GM18907 (cell line): Measurements from ENCODE around the gene EPB41L4B.
"Not testable (repeated sequence)": the region's sequence is repeated elsewhere in the genome, so short reads cannot be mapped to it uniquely, and the experiment has no call there.

ENCODE experiments used
- ATAC-seq: cut with Tn5 transposase; IDR thresholded peaks from one replicate; pipeline ENCODE4 v1.9.1; 2021; ENCODE audit warnings: mild to moderate bottlenecking, moderate library complexity; ENCODE audit not compliant: unreplicated experiment

The EPB41L4B gene

GRCh38 chr9:109247228-109247627 lies 73.6 kb downstream of the EPB41L4B start:
- no peak for ATAC-seq

DNA sequence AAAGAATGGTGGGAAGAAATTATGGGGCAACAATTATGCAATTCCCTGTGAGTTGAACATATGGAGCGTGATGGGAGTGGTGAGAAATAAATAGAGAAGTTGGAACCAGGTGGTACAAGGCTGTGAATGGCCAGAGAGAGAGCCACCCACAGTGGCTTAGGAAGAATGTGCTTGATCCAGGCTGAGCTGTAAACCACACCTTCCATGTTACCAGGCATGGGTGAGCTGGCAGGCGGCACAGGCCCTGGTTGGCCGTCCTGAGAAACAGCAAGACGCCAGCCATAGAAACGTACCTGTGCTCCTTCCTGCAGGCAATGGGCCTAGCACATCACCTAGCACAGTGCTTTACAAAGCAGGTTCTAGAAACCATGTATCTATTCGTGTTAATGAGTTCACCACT lies 74.3 kb downstream of the EPB41L4B start:
- no peak for ATAC-seq

- ATAC-seq = no peak
Measured at GRCh38 chr9:109245310-109245897, 75.5 kb downstream of the EPB41L4B start.

DNA sequence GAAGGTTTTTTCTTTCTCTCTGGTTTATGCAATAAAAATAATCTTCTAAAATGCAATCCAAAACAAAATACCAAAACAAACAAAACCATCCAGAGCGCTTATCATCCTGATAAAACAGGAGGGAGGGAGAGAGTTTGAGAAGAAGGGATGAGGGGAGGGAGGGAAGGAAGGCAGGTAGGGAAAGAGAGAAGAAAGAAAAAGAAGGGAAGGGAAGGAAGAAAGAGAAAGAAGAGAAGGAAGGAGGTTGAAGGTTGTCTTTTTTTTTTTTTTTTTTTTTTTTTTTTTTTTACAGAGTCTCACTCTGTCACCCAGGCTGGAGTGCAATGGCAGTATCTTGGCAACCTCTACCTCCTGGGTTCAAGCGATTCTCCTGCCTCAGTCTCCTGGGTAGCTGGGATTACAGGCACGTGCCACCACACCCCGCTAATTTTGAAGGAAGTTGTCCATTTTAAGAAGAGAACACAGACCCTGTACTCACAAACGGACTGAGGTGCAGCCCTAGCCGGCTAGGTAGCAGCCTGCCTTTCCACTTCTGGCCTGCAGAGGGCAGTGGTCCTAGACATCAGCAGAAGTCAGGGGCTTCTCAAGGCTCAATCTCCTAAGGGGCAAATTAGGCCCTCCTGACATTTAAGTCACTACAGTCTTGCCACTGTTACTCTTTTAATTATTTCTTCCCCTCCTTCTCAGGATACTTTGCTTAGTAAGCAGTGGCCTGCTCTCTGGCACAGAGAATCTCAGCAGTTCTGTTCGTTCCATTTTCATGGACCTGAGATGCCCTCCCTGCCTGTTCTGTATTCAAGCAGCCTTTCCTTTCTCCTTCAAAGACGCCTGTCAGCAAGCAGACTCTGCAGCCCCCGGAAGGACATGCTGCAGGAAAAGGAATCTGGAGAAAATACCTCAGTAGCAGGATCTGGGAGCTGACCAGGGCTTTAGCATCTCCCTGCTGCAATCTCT lies 76.4 kb downstream of the EPB41L4B start:
- peak; percentile 82 for ATAC-seq

DNA sequence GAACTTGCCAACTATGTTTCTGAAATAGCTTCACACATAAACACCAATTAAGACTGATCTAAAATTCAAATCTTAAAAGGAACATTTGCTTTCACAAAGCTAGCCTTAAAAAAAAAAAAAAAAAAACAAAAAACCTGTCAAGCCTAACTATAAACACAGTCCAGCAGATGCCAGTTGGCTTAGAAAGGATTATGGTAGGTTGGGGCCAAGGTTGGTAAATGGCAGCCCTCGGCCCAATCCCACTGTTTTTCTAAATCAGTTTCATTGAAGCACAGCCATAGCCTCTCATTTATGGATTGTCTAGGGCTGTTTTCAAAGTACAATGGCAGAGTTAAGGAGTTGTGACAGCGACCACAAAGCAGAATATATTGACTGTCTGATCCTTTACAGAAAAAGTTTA lies 78.1 kb downstream of the EPB41L4B start:
- no peak for ATAC-seq

DNA sequence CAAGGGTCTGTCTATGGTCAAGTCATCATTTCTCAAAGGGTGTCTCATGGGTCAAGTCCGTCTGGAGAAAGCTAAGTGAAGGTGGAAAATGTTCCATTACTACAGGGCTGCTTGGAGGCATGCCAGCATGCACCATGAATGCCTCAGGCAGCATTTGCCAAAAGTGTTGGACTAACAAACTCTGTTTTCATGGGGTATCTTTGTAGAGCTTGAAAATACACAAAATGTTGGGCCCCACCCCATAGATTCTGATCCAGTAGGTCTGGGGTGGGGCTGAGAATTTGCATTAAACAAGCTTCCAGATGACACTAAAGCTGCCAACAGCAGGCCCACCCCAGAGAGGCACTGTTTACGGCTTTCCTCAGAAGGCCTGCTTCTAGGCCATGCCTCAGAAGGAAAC lies 78.8 kb downstream of the EPB41L4B start:
- no peak for ATAC-seq

DNA sequence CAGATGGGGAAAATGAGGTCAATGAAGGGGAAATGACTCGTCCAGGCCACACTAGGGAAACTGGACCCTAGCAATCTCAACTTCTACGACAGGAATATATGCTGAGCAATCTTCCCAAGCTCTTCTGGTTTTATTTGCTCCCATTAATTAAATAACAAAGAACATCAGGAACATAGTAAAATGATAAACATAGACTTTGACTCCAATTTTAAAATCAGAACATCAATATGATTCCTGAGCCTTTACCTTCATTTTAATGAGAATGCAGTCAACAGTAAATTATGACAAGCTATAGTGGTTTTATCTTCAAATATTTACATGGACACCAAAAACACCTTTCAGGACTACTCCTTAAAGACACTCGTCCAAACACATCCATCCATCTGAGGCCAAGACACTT lies 79.7 kb downstream of the EPB41L4B start:
- ATAC-seq = no peak

- ATAC-seq = no peak
Measured at GRCh38 chr9:109239240-109239639, 81.6 kb downstream of the EPB41L4B start.

- no peak for ATAC-seq
Measured at GRCh38 chr9:109238655-109239054, 82.2 kb downstream of the EPB41L4B start.

DNA sequence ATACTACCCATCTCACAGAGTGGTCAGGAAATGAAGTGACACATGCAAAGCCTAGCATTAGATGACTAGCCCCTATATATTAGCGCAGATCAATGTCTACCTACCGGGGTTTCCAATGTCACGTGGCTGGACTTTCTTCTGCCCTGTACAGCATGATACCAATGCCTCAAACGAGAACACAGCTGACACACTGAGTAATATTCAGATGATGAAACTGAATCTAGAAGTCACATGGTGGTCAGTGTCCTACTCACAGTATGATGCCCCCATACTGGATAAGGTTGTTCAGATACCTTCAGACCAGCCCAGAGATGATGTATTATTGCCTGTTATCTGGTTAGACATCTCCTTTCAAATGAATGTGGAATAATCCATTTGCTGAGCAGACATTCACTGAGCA lies 82.7 kb downstream of the EPB41L4B start:
- ATAC-seq = no peak

- no peak for ATAC-seq
Measured at GRCh38 chr9:109232449-109233237, 88.2 kb downstream of the EPB41L4B start.

DNA sequence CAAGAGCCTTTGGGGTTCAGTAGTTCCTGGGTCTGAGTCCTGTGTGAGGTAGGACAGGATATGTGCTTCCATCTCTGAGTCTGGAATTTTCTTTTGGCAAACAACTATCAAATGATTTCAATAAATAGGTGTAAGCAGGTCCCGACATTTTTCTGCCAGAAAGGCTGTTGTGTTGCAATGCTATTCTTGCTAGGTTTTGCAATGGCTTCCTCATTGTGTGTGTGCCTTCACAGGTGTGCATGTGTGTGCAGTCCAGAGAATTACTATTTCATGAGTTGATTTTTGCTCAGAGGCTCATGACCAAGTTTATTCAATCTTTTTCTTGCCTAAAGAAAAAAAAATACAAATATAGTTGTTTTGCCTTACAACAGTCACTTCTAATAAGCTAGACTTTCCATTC lies 89.3 kb downstream of the EPB41L4B start:
- ATAC-seq = no peak

- no peak for ATAC-seq
Measured at GRCh38 chr9:109230277-109230676, 90.6 kb downstream of the EPB41L4B start.

DNA sequence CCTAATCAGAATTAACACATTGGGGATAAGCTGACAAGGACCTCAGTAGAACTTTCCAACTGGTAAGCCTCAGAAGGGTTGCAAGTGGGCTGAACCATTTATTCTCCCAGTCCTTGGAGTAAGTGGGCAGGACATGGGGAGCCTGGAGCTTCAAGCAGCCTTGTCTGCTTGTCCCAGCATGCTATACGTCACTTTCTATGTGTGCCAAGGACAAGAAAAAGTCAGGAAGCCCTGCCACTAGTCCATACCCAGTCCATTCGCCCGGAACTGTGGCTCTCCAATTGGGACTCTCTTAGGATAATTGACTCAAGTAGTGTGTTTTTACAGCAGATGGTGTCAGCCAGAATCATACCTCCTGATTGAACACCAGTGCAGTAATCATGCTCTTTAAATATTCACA lies 91.2 kb downstream of the EPB41L4B start:
- no peak for ATAC-seq

DNA sequence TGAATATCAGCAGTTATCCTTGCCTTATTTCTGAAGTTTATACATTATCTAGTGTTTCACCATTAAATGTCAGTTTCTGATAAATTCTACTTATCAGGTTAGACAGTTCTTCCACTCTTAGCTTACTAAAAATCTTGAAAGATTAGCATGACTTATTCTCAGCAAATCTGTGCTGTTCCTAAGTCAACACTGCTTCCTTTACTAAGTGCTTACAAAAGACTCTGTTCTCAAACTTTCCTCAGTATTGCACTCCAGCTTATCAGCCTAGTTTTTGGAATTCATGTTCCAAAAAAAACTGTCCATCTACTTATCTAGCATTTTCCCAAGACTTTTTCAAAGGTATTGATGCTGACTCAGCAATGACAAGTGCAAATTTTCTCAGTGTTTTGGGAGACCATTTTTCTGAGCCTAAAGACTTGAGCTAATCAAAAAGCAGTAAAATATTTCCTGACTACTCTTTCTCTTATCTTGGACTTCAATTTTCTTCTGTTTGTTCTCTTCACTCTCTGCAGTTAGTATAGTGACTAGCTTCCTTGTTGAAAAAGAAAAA lies 92.7 kb downstream of the EPB41L4B start:
- ATAC-seq = no peak

DNA sequence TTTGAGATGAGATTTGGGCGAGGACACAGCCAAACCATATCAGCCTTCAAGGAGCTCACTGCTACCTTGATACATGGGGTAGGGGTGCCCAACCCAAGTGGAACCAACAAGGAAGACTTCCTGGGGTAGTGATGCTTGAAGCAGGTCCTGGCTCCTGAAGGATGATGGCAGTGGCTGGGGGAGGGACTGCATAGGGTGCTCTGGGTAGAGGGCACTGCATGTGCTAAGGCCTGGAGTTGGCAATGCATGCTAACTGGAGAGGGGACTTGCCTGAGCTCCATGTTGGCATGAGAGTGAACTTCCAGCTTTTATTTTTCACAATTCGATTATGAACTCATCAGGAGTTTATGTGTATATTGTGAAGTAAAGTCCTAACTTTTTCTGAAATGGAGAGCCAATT lies 95.2 kb downstream of the EPB41L4B start:
- no peak for ATAC-seq

DNA sequence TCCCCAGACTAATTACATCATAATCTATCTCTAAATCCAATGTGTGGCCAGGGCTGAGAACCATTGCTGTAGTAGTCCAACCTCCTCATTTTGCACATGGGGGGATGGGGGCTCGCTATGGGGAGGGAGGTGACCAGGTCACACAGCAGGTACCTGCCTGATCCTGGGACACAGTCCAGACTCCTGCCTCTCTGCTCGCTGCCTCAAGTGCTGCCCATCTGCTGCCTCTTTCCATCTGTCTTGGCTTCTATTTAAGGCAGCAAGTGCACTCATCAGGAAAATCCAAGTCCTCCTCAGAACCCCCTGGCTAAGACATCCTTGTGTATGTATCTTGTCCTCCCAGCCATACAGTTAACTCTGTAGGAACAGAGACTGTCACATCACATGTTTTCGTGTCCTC lies 96.1 kb downstream of the EPB41L4B start:
- ATAC-seq = no peak

- not testable (repeated sequence) for ATAC-seq
Measured at GRCh38 chr9:109218242-109218641, 102.6 kb downstream of the EPB41L4B start.

- ATAC-seq = no peak
Measured at GRCh38 chr9:109214414-109214813, 106.4 kb downstream of the EPB41L4B start.

DNA sequence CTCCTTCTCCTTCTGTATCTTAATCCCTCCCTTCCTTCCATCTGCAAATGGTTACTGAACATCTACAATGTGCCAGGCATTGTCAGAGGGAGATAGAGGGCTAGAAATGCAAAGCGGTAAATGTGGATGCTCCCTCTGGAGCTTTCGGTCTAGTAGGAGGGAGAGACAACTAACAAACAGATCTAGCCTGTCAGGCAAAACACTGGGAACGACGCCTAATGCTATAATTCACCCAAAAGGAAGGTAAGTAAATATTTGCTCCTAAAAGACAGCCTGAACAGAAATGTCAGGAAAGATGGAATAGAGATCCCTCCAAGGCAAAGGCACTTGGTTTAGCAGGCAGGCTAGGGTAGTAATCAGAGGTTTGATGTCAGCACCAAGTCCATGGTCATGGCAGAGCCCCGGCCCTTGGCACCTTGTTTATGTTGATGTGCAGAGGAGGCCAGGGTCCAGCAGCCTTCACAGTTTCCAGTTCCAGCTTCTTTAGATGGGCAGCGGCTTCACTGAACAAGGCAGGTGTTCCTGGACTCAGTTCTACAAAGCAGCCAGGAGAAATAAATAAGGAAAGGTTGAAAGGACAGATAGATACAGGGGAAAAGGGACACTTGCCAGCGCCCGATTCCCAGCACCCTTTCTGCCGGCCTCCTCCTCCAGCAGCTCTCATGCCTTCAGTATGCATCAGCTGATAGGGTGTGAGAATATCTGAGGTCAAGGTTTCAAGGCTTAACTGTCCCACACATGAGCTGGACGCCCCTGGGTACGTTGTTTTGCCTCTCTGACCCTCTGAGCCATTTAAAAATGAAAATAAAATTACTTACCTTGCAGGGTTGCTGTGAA lies 107.4 kb downstream of the EPB41L4B start:
- ATAC-seq = no peak
